ENCODE measurements around the gene RIPOR3.
"Not testable (repeated sequence)": the region's sequence is repeated elsewhere in the genome, so short reads cannot be mapped to it uniquely, and the experiment has no call there.

The RIPOR3 gene

DNA sequence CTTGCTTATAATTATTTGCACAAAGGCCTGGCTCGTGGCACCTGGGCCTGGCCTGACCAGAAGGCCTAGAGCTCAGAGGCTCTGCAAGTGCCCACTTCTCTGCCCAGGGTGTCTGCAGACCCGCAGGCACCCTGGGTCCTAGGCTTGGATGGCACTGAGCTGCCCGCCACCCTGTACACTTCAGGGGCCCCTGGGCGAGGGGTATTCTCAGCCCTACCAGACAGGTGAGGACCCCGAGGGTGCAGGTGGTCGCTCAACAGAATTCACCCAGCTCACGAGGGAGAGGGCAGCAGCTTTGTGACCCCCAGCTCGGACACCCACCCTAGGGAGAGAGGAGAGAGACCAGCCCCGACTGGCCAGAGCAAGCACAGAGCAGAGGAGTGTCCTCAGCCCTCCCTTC lies 83.9 kb downstream of the RIPOR3 start:
- no peak for DNase-seq

DNA sequence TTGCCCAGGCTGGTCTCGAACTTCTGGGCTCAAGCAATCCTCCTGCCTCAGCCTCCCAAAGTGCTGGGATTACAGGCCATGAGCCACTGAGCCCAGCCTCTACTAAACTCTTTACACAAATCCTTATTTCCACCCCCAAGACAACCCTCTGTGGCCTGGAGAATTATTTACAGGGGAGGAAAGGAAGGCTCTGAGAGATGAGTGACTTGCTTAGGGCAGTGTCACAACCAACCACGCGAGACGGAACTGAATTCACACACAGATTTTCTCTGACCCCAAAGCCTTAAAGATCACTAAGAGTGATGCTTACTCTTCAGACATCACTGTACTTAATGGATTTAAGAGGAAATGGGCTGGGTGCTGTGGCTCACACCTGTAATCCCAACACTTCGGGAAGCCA lies 86.2 kb downstream of the RIPOR3 start:
- no peak for DNase-seq

DNA sequence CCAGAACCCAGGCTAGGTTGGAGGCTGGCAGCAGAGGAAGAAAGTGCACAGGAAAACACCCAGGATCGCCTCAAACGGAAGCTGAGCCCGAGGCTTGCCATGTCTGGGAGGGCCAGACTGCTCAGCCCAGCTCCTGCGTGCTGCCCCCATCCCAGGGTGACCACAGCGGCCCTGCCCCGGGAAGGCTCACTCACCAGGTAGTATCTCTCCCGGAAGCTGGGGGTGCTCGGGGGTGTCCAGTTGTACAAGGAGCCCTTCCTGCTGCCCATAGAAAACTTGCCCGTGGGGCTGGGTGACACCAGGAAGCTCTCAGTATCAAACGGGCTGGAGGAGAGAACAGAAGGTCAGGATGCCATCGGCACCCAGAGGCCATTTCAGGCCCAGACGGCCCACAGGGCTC lies 86.9 kb downstream of the RIPOR3 start:
- no peak for DNase-seq

DNA sequence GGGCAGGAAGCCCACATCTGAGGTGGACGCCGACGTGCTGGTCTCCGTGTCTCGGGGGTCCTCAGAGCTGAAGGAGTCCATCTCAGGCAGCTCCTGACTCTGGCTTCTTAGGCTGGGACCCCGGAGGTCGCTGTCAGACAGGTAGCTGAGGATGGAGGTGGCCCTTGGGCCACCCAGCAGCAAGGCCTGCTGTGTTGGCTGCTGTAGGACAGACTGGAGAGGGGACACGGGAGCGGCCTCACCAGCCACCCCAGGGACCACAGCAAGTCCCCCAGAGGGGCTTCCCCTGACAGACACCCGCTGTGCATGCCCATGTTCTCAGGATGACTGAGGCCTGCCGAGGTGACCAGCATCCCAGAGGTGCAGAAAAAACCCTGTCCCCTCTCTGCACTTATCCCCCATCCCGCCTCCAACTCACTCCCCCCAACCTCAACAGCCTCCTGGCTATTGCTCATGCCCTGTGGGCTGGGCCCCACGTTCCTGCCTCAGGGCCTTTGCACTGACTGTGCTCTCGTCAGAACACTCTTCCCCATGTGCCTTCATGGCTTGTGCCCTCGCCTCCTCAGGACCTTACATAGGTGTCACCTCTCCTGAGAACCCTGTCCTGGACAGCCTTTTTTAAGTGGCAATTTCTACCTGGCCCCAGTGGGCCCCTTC lies 88.8 kb downstream of the RIPOR3 start:
- DNase-seq, result no peak

DNA sequence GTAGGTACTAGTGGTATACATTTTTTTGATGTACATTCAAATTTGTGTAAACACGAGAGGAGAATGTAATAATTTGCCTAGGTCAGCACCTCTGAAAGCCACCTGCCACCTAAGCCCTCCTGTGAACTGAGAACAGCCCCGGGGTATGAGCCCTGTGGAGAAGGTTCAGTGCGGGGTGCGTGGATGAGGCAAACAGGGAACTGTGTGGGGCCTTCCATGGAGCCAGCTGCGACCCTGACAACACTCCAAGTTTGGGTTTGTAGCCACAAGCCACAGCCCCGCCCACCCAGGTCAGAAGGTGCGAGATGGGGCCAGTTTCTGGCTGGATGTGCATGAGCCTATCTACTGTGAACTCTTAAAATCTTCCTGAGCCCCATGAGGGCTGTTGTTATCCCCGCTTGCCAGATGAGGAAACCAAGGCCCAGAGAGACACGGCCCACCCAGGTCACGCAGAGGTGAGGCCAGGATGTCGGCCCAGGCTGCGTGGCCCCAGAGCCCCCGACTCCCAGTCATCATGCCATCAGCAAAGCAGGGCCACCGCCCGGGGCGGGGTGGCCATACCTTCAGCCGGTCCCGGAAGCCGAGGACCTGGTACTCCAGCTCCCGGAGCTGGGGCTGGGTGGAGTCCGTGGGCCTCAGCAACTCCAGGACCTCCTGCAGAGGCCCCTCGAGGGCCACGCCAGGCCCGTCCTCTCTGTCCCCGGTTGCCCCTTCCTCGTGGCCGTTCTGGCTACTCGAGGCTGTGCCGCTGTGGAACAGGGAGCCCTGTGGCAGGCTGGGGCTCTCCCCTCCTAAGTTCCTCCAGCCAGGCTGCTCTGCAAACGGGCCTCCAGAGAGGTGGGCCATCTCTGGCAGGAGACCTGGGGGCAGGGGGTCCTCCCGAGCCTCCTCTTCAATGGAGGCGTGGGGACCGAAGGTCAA lies 89.6 kb downstream of the RIPOR3 start:
- DNase-seq, result no peak

DNA sequence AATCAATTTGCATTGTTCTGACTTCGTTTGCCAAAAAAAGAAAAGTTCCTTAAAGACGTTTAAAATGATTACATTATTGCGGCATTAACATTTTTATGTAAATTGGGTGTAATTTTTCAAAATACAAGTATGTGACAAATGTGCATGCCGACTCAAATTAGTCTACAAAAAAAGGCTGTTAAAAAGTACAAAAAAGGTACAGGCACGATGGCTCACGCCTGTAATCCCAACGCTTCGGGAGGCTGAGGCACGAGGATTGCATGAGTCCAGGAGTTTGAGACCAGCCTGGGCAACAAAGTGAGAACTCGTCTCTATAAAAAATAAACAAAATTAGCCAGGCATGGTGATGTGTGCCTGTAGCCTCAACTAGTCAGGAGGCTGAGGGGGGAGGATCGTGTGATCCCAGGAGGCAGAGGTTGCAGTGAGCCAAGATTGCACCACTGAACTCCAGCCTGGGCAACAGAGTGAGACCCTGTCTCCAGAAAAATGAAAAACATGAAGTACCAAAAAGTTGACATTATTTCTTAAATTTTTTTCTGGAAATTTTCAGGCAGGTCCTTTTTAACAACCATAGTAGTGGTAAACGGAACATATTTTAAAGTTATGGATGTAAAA lies 91.0 kb downstream of the RIPOR3 start:
- DNase-seq, result no peak

DNA sequence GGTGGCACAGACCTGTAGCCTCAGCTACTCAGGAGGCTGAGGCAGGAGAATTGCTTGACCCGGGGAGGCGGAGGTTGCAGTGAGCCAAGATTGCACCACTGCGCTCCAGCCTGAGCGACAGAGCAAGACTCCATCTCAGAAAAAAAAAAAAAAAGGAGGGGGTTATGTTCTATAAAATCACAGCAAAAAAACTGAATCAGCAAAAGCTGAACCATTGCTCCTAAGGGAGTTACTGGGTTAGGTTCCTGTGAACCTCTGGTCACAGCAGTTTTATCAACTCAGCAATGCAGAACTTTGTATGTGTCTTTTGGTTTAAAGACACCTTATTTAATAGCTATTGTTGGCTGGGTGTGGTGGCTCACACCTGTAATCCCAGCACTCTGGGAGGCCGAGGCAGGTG lies 92.6 kb downstream of the RIPOR3 start:
- not testable (repeated sequence) for DNase-seq

DNA sequence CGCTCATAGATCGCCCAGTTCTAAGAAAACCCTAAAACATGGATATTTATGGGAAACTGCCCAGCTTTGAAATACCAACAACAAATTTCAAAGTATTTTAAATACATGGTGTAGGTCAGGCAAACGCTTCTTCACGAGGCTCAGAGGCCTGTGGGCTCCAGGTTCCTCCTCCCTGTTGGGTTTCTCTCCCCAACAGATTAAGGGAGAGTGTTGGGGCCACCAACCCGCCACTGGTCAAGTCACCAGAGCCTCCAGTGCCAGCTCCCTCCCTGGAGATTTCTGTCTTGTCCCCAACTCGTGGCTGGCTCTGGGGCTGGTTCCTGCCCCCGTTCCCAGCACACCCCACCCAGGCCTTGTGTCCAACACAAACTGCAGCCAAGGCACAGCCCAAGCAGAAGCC lies 93.3 kb downstream of the RIPOR3 start:
- no peak for DNase-seq

DNA sequence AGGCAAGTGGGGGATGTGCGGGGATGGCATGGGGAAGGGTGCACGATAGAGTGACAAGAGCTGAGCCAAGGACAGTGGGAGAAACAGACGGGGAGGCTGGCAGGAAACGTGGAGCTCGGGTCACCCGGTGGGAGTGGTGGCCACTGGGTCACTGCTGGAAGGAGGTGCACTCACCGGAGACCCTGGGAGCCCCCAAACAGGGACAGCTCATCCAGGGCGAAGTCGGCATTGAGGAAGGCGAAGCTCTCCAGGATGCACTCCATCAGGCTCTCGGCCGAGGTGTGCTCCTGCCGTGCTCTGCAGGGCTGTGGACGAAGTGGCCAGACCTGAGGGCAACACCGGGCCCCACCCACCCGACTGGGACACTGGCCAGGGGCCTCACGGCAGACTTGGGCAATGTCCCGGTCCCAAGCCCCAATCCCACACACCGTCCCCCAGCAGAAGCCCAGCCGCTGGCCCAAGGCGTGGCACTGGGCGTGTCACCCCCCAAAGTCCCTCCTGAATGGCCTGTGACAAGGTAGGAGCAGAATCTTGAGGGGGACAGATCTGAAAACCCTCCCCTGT lies 93.9 kb downstream of the RIPOR3 start:
- DNase-seq, result no peak

DNA sequence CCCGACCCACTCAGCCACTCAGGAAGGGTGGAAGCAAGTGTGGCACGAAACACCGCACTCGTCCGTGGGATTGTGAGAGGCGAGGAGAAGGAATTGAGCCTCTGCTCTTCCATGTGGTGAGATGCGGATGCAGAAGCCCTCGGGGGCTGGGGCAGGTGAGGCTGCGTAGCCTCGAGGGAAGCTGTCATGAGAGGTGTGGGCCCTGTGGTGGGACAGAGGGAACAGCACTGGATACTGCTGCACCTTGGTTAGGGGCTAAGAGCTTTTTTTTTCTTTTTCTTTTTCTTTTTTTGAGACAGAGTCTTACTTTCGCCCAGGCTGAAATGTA lies 94.7 kb downstream of the RIPOR3 start:
- no peak for DNase-seq

DNA sequence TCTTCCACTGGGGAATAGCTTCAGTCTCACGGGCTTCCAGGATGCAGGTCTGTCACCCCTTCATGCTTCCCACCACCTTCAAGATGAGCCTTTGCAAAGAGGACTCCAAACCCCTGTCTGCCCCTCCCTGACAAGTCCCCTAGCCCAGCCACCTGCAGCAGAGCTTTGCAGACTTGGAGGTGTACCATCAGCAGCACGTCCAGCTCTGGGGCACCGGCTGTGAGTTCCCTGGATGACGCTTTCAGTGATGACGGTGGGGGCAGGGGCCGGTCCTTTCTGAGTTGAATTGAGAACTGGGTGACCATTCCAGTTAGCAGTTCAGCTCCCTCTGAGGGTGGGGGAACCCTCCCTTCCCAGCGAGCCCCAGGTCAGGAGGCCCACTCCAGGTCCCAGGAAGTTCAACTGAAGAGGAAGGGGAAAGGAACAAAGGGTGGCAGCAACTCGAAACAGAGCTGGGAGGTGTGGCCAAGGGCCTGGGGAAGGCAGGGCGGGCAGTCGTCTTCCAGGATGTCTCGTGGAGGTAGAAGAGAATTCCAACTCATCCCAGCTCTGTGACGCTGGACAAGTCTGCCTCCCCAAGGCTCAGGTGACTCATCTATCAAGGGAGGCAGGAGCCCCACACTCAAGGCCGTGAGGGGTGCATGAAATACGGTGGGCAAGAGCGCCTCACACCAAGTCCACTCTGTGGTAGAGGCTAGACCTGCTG lies 95.2 kb downstream of the RIPOR3 start:
- DNase-seq, result no peak

DNA sequence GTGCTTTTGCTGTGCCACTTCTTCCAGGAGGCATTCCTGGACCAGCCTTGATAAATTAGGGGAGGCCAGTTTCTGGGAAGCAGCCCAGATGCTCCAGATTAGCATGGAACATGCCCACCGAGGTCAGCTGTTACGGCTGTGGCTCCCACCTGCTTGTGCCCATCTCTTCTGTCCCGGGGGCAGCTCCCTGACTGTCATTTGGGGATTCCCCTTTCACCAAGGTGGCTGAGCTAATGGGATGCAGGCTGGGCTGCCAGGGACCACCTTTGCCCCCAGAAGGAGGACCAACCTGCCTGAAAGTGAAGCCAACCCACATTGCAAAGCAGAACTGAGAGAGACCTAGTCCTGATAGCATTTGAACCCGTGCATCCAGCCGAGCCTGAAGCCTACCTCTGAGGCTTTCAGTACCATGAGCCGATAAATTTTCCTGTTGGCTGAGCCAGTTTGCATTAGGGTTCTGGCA lies 95.9 kb downstream of the RIPOR3 start:
- no peak for DNase-seq

DNA sequence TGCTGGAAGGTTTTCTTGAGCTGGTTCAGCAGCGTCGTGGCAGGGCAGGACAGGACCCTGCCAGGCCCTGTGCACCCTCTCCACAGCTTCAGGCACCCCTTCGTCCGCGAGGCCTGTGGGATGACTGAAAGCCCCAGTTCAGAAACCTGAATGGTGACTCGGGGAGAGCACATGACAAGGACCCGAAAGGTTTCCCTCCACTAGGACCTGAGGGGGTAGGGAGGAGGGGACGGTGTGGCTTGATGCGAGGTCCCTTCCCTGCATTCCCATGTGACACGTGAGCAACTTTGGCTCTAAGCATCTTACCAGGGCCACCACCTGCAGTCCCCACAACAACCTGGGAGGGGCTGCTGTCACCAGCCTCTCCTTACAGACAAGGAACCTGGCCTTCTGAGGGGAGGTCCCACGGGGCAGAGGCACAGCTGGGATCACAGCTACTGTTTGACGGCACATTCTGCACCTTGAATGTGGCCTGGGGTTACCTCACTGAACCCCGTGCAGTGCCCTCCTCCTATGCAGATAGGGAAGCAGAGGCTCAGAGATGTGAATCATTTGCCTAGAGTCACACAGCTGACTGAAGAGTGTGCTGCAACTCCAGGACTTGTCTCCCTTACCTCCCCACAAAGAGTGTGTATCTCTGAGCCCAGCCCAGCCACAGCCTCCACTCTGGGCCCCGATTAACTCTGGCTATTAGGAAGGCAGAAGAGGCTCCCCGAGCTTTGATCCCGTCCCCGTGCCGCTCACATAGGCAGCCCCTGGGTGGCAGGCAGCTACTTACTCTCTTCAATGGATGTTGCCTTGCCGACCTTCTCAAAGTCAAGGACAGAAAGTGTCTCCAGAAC lies 96.5 kb downstream of the RIPOR3 start:
- peak in 1 of 2 experiments; percentile 27 for DNase-seq

DNA sequence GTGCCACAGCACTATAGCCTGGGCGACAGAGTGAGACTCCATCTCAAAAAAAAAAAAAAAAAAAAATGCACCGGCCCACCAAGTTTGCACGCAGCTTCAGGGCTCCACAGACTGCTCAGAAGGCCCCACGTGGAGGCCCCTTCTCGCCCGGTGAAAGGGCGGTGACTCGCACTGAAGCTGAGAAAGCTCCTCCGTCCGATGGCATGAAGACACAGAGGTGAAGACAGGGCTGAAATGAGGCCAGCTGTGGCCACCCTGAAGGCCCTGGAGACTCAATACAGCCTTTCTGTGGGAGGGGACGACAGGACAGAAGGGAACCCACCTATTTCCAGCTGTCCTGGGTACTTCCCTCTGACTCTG lies 97.1 kb downstream of the RIPOR3 start:
- no peak for DNase-seq

DNA sequence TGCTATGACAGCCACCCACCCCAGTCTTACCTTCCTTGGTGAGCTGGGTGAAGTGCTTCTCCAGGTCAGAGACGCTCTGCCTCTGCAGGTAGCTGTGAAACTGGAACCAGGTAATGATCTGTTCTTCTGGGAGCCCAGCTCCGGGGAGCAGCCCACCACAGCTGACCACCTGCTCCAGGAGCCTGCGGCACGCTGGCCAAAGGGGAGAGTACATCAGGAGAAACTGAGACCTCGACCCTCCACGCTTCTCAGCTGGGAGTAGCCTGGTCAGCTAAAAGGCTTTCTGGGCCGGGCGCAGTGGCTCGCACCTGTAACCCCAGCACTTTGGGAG lies 98.4 kb downstream of the RIPOR3 start:
- DNase-seq, result no peak

DNA sequence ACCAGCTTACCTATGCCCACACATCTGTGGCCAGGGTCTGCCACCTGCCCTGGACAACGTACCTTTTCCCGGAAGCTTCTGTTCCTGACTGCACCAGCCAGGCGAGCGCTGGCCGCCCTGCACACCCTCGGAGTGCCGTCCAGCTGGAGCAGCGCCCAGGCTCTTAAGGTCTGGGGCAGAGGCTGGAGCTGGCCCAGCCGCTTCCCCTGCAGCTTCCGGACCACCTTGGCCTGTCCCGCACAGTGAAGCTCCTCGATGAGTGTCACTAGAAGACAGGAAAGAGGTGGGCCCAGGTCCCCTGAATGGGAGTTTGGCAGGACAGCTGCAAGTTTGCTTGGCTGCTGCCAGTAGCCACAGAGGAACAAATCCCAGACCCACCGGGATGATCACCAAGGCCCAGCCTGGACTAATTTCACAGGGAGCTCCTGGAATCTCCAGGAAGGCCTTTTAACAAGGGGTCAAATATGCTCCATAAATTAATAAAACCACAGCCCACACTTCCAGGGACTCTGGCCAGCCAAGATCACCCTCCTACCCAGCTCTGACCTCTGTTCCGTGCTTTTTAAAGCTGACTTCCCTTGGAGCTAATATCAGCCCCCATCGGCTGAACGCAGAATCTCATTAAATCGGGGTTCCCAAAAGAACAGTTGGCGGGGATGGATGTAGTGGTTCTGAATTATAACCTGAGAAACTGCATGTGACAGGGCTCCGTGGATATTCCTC lies 98.9 kb downstream of the RIPOR3 start:
- DNase-seq, result no peak

DNA sequence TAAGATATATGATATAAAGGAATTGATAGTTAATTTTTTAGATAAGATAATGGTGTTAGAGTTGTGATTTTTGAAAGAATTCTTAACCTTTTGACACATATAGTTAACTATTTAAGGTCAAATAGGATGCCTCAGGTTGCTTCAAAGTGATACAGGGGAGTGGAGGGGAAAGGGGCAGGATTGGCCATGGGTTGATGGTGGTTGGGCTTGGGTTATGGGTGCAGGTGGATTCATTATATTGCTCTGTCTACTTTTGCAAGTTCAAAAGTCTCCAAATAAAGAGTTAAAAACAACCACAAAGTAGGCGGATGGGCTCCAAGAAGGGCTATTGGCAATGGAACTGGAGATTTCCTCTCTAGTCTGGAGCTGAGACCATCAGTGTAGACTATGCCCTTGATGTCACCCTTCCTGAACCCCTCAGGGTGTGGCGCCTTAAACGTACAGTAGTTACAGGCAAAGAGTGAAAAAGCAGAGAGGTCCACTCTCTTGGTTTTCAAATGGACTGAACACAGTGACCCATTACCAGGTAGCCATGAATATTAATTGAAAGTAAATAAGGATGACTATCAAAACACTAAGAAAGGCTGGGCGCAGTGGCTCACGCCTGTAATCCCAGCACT lies 100.0 kb downstream of the RIPOR3 start:
- no peak for DNase-seq

DNA sequence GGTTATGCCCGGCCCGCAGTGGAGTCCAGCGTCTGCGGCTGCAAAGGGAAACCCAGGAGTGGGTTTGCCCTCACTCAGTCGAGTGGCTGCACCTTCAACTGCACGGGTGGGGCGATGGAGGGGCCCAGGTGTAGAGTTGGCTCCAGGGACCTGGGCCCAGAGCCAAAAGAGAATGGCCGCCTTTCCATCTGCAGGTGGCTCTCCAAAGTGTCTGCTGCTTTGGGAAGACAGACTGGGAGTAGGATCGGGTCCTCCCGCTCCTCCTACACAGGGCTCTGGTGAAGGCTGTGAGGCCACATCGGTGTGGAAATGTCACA lies 101.0 kb downstream of the RIPOR3 start:
- DNase-seq, result no peak

DNA sequence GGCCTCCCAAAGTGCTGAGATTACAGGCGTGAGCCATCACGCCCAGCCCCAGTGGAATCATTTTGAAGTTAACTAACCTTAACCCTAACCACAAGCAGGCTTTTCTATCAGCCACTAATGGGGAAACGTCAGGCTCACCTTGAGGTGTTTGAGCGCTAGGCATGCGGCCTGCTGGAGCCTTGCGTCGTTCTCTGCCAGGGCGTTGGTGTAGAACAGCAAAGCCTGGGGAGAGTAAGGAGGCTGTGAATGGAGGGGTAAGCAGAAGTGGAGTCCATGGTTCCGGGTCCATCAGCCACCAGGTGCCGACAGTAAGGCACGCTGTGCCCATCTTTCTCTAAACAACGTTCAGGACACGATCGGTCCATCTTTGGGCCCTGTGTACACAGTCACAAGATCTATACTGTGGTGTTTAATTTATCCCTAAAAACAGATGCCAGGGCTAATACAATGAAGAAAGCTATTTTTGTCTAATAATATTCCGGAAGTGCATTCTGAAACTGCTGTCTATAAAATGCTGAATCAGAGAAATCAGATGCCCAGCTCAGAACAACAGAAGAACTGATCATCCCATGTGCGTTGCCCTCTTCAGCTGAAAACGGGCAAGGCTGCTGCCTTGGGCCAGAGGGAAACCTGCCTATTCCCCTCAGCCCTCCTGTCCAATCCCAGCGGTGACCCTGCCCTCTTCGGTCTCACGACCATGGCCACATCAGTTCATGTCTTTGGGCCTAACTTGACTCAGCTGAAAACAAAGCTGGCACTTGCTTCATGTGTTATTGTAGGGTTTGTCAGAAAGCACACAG lies 101.6 kb downstream of the RIPOR3 start:
- no peak for DNase-seq

DNA sequence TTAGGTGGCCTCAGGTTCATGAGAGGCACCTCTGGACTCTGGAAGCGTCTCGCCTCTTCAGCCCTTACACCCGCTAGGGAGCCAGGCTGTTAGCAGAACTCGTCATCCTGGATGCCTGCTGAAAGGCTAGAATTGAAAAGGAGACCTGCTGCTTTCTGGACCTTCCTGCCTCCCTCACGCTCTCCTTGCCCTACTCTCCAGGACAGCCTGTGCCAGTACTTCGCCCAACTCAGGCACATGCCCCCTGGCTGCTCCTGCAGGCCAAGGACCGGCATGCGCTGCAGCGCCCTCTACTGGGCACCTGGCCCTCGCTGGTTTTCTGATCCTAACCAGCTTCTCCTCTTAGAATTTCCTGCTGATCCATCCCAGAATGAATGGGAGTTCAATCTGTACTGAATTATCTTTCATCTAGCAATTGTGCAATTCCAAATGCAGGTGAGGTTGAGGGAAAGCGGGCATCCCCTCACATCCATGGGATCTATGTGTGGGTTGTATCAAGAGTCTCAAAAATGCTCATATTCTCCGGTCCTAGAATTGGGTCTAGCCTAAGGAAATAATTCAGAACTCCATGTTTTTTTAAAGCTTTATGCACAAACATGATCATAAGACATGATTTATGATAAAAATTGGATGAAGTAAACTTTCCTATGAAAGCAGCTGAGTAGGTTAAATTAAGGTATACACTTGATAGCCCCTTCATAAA lies 103.2 kb downstream of the RIPOR3 start:
- peak in 1 of 2 experiments; percentile 59 for DNase-seq
